ENCODE measurements around the gene PRKN.

PRKN gene

GRCh38 chr6:162722633-162723032, 4.9 kb downstream of the PRKN start:
- no peak for TF ChIP-seq GLIS3 (CRISPR knock-in tag; IDR thresholded peaks at IDR 0.05)
- TF ChIP-seq ZNF565 (CRISPR knock-in tag; conservative IDR thresholded peaks at IDR 0.05; ENCODE audit: low read depth) = no peak
- TF ChIP-seq, protein P1, sequence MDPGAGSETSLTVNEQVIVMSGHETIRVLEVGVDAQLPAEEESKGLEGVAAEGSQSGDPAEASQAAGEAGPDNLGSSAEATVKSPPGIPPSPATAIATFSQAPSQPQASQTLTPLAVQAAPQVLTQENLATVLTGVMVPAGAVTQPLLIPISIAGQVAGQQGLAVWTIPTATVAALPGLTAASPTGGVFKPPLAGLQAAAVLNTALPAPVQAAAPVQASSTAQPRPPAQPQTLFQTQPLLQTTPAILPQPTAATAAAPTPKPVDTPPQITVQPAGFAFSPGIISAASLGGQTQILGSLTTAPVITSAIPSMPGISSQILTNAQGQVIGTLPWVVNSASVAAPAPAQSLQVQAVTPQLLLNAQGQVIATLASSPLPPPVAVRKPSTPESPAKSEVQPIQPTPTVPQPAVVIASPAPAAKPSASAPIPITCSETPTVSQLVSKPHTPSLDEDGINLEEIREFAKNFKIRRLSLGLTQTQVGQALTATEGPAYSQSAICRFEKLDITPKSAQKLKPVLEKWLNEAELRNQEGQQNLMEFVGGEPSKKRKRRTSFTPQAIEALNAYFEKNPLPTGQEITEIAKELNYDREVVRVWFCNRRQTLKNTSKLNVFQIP (CRISPR knock-in tag; IDR thresholded peaks at IDR 0.05; ENCODE audit: borderline replicate concordance, low read depth) = no peak
- TF ChIP-seq OSR1 (CRISPR knock-in tag; IDR thresholded peaks at IDR 0.05) = no peak
- no peak for TF ChIP-seq ZFP30 (CRISPR knock-in tag; IDR thresholded peaks at IDR 0.05)
- no peak for TF ChIP-seq PPARA (CRISPR knock-in tag; IDR thresholded peaks at IDR 0.05; ENCODE audit: borderline replicate concordance)
- no peak for TF ChIP-seq RARB (CRISPR knock-in tag; IDR thresholded peaks at IDR 0.05)
- no peak for TF ChIP-seq CSRNP3 (CRISPR knock-in tag; IDR thresholded peaks at IDR 0.05)
- TF ChIP-seq ISL1 (CRISPR knock-in tag; IDR thresholded peaks at IDR 0.05) = no peak
- TF ChIP-seq SNAI2 (CRISPR knock-in tag; IDR thresholded peaks at IDR 0.05) = no peak
- TF ChIP-seq, protein P2, sequence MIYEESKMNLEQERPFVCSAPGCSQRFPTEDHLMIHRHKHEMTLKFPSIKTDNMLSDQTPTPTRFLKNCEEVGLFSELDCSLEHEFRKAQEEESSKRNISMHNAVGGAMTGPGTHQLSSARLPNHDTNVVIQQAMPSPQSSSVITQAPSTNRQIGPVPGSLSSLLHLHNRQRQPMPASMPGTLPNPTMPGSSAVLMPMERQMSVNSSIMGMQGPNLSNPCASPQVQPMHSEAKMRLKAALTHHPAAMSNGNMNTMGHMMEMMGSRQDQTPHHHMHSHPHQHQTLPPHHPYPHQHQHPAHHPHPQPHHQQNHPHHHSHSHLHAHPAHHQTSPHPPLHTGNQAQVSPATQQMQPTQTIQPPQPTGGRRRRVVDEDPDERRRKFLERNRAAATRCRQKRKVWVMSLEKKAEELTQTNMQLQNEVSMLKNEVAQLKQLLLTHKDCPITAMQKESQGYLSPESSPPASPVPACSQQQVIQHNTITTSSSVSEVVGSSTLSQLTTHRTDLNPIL (CRISPR knock-in tag; IDR thresholded peaks at IDR 0.05; ENCODE audit: low read depth) = no peak
- TF ChIP-seq CSDC2 (CRISPR knock-in tag; IDR thresholded peaks at IDR 0.05) = no peak
- TF ChIP-seq TOX (CRISPR knock-in tag; IDR thresholded peaks at IDR 0.05; ENCODE audit: borderline replicate concordance) = no peak
- TF ChIP-seq ZNF8 (CRISPR knock-in tag; IDR thresholded peaks at IDR 0.05) = no peak
- no peak for TF ChIP-seq ZC3H10 (CRISPR knock-in tag; IDR thresholded peaks at IDR 0.05)
- no peak for TF ChIP-seq ZNF70 (CRISPR knock-in tag; IDR thresholded peaks at IDR 0.05)
- no peak for ATAC-seq

GRCh38 chr6:162722226-162722625, 5.3 kb downstream of the PRKN start:
- no peak for ATAC-seq
- TF ChIP-seq, protein P3, sequence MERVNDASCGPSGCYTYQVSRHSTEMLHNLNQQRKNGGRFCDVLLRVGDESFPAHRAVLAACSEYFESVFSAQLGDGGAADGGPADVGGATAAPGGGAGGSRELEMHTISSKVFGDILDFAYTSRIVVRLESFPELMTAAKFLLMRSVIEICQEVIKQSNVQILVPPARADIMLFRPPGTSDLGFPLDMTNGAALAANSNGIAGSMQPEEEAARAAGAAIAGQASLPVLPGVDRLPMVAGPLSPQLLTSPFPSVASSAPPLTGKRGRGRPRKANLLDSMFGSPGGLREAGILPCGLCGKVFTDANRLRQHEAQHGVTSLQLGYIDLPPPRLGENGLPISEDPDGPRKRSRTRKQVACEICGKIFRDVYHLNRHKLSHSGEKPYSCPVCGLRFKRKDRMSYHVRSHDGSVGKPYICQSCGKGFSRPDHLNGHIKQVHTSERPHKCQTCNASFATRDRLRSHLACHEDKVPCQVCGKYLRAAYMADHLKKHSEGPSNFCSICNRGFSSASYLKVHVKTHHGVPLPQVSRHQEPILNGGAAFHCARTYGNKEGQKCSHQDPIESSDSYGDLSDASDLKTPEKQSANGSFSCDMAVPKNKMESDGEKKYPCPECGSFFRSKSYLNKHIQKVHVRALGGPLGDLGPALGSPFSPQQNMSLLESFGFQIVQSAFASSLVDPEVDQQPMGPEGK (CRISPR knock-in tag; IDR thresholded peaks at IDR 0.05; ENCODE audit: borderline replicate concordance) = no peak
- no peak for TF ChIP-seq TCF4 (CRISPR knock-in tag; IDR thresholded peaks at IDR 0.05; ENCODE audit: borderline replicate concordance)
- TF ChIP-seq, protein P2 (CRISPR knock-in tag; IDR thresholded peaks at IDR 0.05; ENCODE audit: low read depth) = no peak
- no peak for TF ChIP-seq ISL1 (CRISPR knock-in tag; IDR thresholded peaks at IDR 0.05)
- TF ChIP-seq ZNF70 (CRISPR knock-in tag; IDR thresholded peaks at IDR 0.05) = no peak
- no peak for TF ChIP-seq ZNF8 (CRISPR knock-in tag; IDR thresholded peaks at IDR 0.05)

DNA sequence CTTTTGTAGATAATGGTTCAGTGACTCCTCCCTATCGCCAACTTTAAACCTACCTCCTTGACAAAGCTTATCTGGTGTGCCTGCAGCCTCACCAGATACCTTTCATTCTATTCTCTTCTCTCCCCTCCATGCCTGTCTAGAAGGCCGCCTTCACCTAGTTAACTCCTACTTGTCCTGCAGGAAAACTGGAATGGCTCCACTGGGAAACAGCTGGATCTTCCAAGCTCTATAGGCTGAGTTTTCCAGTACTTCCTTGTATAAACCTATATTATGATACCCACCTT, 6.2 kb downstream of the PRKN start:
- no peak for ATAC-seq
- TF ChIP-seq GLIS3 (CRISPR knock-in tag; IDR thresholded peaks at IDR 0.05) = no peak
- no peak for TF ChIP-seq ZNF70 (CRISPR knock-in tag; IDR thresholded peaks at IDR 0.05)
- TF ChIP-seq ZNF8 (CRISPR knock-in tag; IDR thresholded peaks at IDR 0.05) = no peak
- no peak for TF ChIP-seq RARB (CRISPR knock-in tag; IDR thresholded peaks at IDR 0.05)
- TF ChIP-seq TCF4 (CRISPR knock-in tag; IDR thresholded peaks at IDR 0.05; ENCODE audit: borderline replicate concordance) = no peak
- no peak for TF ChIP-seq CSDC2 (CRISPR knock-in tag; IDR thresholded peaks at IDR 0.05)
- no peak for TF ChIP-seq ZC3H10 (CRISPR knock-in tag; IDR thresholded peaks at IDR 0.05)
- TF ChIP-seq, protein P3 (CRISPR knock-in tag; IDR thresholded peaks at IDR 0.05; ENCODE audit: borderline replicate concordance) = no peak
- no peak for TF ChIP-seq ISL1 (CRISPR knock-in tag; IDR thresholded peaks at IDR 0.05)
- no peak for TF ChIP-seq ZFP30 (CRISPR knock-in tag; IDR thresholded peaks at IDR 0.05)
- no peak for TF ChIP-seq ESRRG (CRISPR knock-in tag; IDR thresholded peaks at IDR 0.05)
- no peak for TF ChIP-seq TOX (CRISPR knock-in tag; IDR thresholded peaks at IDR 0.05; ENCODE audit: borderline replicate concordance)
- TF ChIP-seq, protein P4, sequence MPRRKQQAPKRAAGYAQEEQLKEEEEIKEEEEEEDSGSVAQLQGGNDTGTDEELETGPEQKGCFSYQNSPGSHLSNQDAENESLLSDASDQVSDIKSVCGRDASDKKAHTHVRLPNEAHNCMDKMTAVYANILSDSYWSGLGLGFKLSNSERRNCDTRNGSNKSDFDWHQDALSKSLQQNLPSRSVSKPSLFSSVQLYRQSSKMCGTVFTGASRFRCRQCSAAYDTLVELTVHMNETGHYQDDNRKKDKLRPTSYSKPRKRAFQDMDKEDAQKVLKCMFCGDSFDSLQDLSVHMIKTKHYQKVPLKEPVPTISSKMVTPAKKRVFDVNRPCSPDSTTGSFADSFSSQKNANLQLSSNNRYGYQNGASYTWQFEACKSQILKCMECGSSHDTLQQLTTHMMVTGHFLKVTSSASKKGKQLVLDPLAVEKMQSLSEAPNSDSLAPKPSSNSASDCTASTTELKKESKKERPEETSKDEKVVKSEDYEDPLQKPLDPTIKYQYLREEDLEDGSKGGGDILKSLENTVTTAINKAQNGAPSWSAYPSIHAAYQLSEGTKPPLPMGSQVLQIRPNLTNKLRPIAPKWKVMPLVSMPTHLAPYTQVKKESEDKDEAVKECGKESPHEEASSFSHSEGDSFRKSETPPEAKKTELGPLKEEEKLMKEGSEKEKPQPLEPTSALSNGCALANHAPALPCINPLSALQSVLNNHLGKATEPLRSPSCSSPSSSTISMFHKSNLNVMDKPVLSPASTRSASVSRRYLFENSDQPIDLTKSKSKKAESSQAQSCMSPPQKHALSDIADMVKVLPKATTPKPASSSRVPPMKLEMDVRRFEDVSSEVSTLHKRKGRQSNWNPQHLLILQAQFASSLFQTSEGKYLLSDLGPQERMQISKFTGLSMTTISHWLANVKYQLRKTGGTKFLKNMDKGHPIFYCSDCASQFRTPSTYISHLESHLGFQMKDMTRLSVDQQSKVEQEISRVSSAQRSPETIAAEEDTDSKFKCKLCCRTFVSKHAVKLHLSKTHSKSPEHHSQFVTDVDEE (CRISPR knock-in tag; IDR thresholded peaks at IDR 0.05) = no peak
- TF ChIP-seq SNAI2 (CRISPR knock-in tag; IDR thresholded peaks at IDR 0.05) = no peak

Data from SK-N-SH treated with all-trans-retinoic acid at 6 μM for 48 hours (cell line).